K562 (cell line): ENCODE results near the gene DPM2. TPM values are rescaled to one million over a fixed set of nuclear protein-coding genes. Genes with fewer than 3 reads are reported as not detected.

Experiments used
- ATAC-seq: fragments of 200-7000 bp; cut with Tn5 transposase; 3 replicates; pipeline ENCODE4 v1.9.1; 2020; ENCODE audit warnings: moderate library complexity
- BruUV-seq: library from RNA; stranded (reverse); fragments of 400-500 nt; replicated peaks from 2 replicates; lab custom pipeline; 2021; lab: Mats Ljungman, UMichigan
- CTCF ChIA-PET: fragments of 300-600 bp; formaldehyde crosslinking; extraction: SDS; loops from one replicate; lab custom pipeline; 2021; ENCODE audit warnings: low intra/inter-chr PET ratio; lab: Yijun Ruan, JAX
- POLR2A ChIA-PET: fragments of 300-600, 350-650 bp; sonication (Branson Sonifier 250); formaldehyde crosslinking; extraction: SDS; loops from one replicate; lab custom pipeline; 2021; ENCODE audit warnings: antibody characterized with exemption, inconsistent platforms; lab: Yijun Ruan, JAX
- DNase-seq, 4 experiments: peaks; one replicate each; pipeline versions ENCODE4 v3.0.0 to v3.0.0-alpha.2; 2011 to 2018; ENCODE audit warnings: low spot score in 3 of 4, mixed read lengths in 3 of 4; ENCODE audit errors: extremely low read depth in 1 of 4
- FAIRE-seq: peaks from 2 replicates; lab custom pipeline; 2011; peaks lifted over from hg19 to GRCh38; lab: Jason Lieb, UNC
- H2AFZ ChIP-seq: 2 replicates; pipeline ENCODE4 v1.6.0; 2011; ENCODE audit warnings: low read depth, low read length, control low read depth, inconsistent platforms
- H3K27ac ChIP-seq: fragments of 200-600 bp; 3 replicates; pipeline ENCODE4 v1.8.0; 2011; ENCODE audit warnings: low read depth, mild to moderate bottlenecking, control low read depth, inconsistent platforms, low read length, moderate library complexity, mixed read lengths; ENCODE audit errors: extremely low read depth
- H3K27me3 ChIP-seq, 2 experiments: fragments of 300-600 bp in 1 of 2; 2 replicates in 1 of 2; 3 replicates in 1 of 2; pipeline versions ENCODE4 v1.6.0 to v1.8.0; 2011; ENCODE audit warnings: inconsistent platforms in 2 of 2, low read length in 2 of 2, mild to moderate bottlenecking in 1 of 2, mixed read lengths in 1 of 2, moderate library complexity in 1 of 2; ENCODE audit not compliant: control insufficient read depth in 2 of 2, insufficient read depth in 2 of 2
- H3K36me3 ChIP-seq: fragments of 300-600 bp; 3 replicates; pipeline ENCODE4 v1.8.0; 2011; ENCODE audit warnings: mild to moderate bottlenecking, low read length, inconsistent platforms; ENCODE audit not compliant: control insufficient read depth, insufficient read depth
- H3K4me1 ChIP-seq, 2 experiments: fragments of 200-600 bp in 1 of 2; replicated peaks in 1 of 2; 2 replicates in 1 of 2; 3 replicates in 1 of 2; pipeline versions ENCODE4 v1.5.1 to v1.8.0; 2011; ENCODE audit warnings: inconsistent platforms in 2 of 2, low read length in 2 of 2, mild to moderate bottlenecking in 1 of 2, mixed read lengths in 1 of 2, moderate library complexity in 1 of 2; ENCODE audit not compliant: control insufficient read depth in 2 of 2, insufficient read depth in 2 of 2
- H3K4me2 ChIP-seq: 2 replicates; pipeline ENCODE4 v1.6.1; 2011; ENCODE audit warnings: low read length, control low read depth, inconsistent platforms, mixed read lengths; ENCODE audit not compliant: insufficient read depth
- H3K4me3 ChIP-seq: fragments of 200-600 bp; sonication (generic), shearing (Covaris generic); 2 replicates; pipeline ENCODE4 v1.5.1; 2016; ENCODE audit warnings: control low read depth, inconsistent platforms
- H3K79me2 ChIP-seq: fragments of 200-600 bp; 3 replicates; pipeline ENCODE4 v1.8.0; 2011; ENCODE audit warnings: low read length, inconsistent platforms; ENCODE audit not compliant: control insufficient read depth, insufficient read depth
- H3K9ac ChIP-seq, 2 experiments: 2 replicates each; pipeline versions ENCODE4 v1.6.0 to v1.6.1; 2011; ENCODE audit warnings: low read depth in 2 of 2, low read length in 2 of 2, control low read depth in 1 of 2, inconsistent platforms in 1 of 2, mild to moderate bottlenecking in 1 of 2, mixed read lengths in 1 of 2; ENCODE audit not compliant: insufficient read depth in 1 of 2
- H3K9me1 ChIP-seq: one replicate; pipeline ENCODE4 v1.6.0; 2011; ENCODE audit warnings: inconsistent platforms, mild to moderate bottlenecking, low read length, moderate library complexity; ENCODE audit not compliant: control insufficient read depth, insufficient read depth
- H3K9me3 ChIP-seq: replicated peaks from 2 replicates; pipeline ENCODE4 v1.5.1; 2011; ENCODE audit warnings: low read depth, low read length, inconsistent platforms; ENCODE audit not compliant: control insufficient read depth, insufficient read depth
- H4K20me1 ChIP-seq: replicated peaks from 2 replicates; pipeline ENCODE4 v1.6.1; 2011; ENCODE audit warnings: low read length, inconsistent platforms, mixed read lengths; ENCODE audit not compliant: control insufficient read depth, insufficient read depth
- BCOR ChIP-seq: fragments of 450-650 bp; IDR thresholded peaks from 2 replicates; pipeline ENCODE4 v1.6.1; 2016
- NBN ChIP-seq: fragments of 450-650 bp; IDR thresholded peaks from 2 replicates; pipeline ENCODE4 v1.6.1; 2016; ENCODE audit warnings: low read depth, mild to moderate bottlenecking
- NFIC ChIP-seq: fragments of 450-650 bp; IDR thresholded peaks from 2 replicates; pipeline ENCODE4 v1.6.1; 2017; ENCODE audit warnings: mild to moderate bottlenecking, inconsistent platforms
- NR4A1 ChIP-seq, 2 experiments: fragments of 250-450 bp in 1 of 2; fragments of 450-650 bp in 1 of 2; sonication (Bioruptor Pico) in 1 of 2; IDR thresholded peaks; 2 replicates each; pipeline versions ENCODE4 v1.4.0 to v1.6.1; 2016 to 2020; ENCODE audit warnings: mild to moderate bottlenecking in 2 of 2, missing compliant biosample characterization in 1 of 2, missing genetic modification characterization in 1 of 2, moderate library complexity in 1 of 2
- SMARCA5 ChIP-seq: fragments of 450-650 bp; IDR thresholded peaks from 2 replicates; pipeline ENCODE4 v1.6.1; 2016
- SRSF3 ChIP-seq: fragments of 200-400 bp; formaldehyde crosslinking; IDR thresholded peaks from 2 replicates; pipeline ENCODE4 v1.6.1; 2016; ENCODE audit warnings: mild to moderate bottlenecking, low read length, moderate library complexity; ENCODE audit not compliant: insufficient read depth
- ZFP36 ChIP-seq: fragments of 150-350 bp; IDR thresholded peaks from 2 replicates; pipeline ENCODE4 v1.6.1; 2018; ENCODE audit warnings: low read length, low read depth; ENCODE audit not compliant: partially characterized antibody
- ZNF436 ChIP-seq: fragments of 250-450, 450-650 bp; sonication (Bioruptor Pico); formaldehyde crosslinking; IDR thresholded peaks from 2 replicates; pipeline ENCODE4 v1.7.0; 2020; ENCODE audit warnings: mild to moderate bottlenecking
- WGBS: fragments of 100-300 bp; shearing (Covaris generic); methylation state at CpG from one replicate; pipeline ENCODE4 v1.1.6; 2016; ENCODE audit warnings: low coverage, mixed read lengths; ENCODE audit not compliant: insufficient coverage; ENCODE audit errors: missing lambda C conversion rate; 5-methylcytosine and 5-hydroxymethylcytosine counted together
- in situ Hi-C: fragments of 300-500 bp; cut with MboI; formaldehyde crosslinking; loops from 4 replicates; pipeline ENCODE4 v1.15.0; 2018; ENCODE audit warnings: inconsistent platforms, mixed read lengths
- intact Hi-C: fragments of 100-400 bp; cut with micrococcal nuclease; formaldehyde crosslinking; loops from 2 replicates; pipeline ENCODE4 v1.14.2; 2022
- polyA plus RNA-seq, 8 experiments: library from polyadenylated mRNA; depleted of rRNA in 4 of 8; stranded (reverse) in 5 of 8; unstranded in 3 of 8; fragments of >200 nt; fragmentation: Nextera tagmentation in 2 of 8; fragmentation: Illumina TruSeq in 1 of 8; extraction: Ambion mirVana in 2 of 8; extraction: Trizol in 1 of 8; gene quantifications; 2 replicates each; pipeline versions ENCODE4 v1.2.1 to v1.2.3, GENCODE V29; 2011 to 2014; ENCODE audit warnings: inconsistent platforms in 1 of 8, missing spikeins in 1 of 8
- total RNA-seq, 7 experiments: library from RNA; depleted of rRNA in 6 of 7; stranded (reverse); fragments of >200 nt in 6 of 7; fragmentation: Illumina TruSeq in 2 of 7; extraction: Trizol in 2 of 7; gene quantifications; 2 replicates each; pipeline versions ENCODE4 v1.2.1 to v1.2.3, GENCODE V29; 2011 to 2021; ENCODE audit warnings: low replicate concordance in 1 of 7

Gene DPM2
- total and polyA plus RNA-seq, 9 of the 15 experiments (the other 6 are each of a cell fraction or from before 2014, with no cell fraction given) = 43.5 to 126 (median 71.1) TPM

GRCh38 chr9:127971357-127972235 is 33.9 kb upstream of the DPM2 start:
- intact Hi-C loops = no loop called here
- no peak for ATAC-seq
- CTCF ChIA-PET = no interaction called here
- H3K4me1 ChIP-seq = peaks cover 29 to 82% of the 10 kb centered on the region in 2 experiments
- in situ Hi-C loops = no loop called here
- peaks cover 79% of the 10 kb centered on the region for H3K79me2 ChIP-seq
- H2AFZ ChIP-seq = no peak overlapping the region
- BruUV-seq = no TSS peak
- no peaks in the 10 kb centered on the region for H3K9me3 ChIP-seq
- POLR2A ChIA-PET = interaction anchor here (0.5 to 2.1 kb wide), 3 partner anchors 9 to 30 kb away, joined by 3 to 8 read pairs (median 3); partner anchors contain the start of gene EEIG1
- no peaks in the 10 kb centered on the region for H3K27me3 ChIP-seq
- no peak overlapping the region for H3K4me3 ChIP-seq
- DNase-seq = no peak
- H3K4me2 ChIP-seq = no peak overlapping the region
- TF ChIP-seq NR4A1 (CRISPR knock-in tag; IDR thresholded peaks at IDR 0.05) (no peak), NR4A1 (tag; IDR thresholded peaks at IDR 0.05) (no peak), ZFP36 (peak; percentile 97), BCOR (peak; percentile 36; the same call in 1 of the 2 replicates), ZNF436 (CRISPR knock-in tag) (peak; percentile 68; the same call in 1 of the 2 replicates), SRSF3 (no peak), NFIC (peak; percentile 79), SMARCA5 (peak; percentile 86; the same call in 1 of the 2 replicates), NBN (no peak)
- peaks cover 6% of the 10 kb centered on the region; the same call in 1 of the 3 replicates for H3K36me3 ChIP-seq
- peak overlapping the region in 1 of 2 experiments; percentile 82; a peak in 2 of 4 replicates for H3K9ac ChIP-seq
- H4K20me1 ChIP-seq = peaks cover 40% of the 10 kb centered on the region
- 54% methylated on average over 18 of the region's 20 CpGs for WGBS
- no peaks in the 10 kb centered on the region for H3K9me1 ChIP-seq
- no peak overlapping the region for H3K27ac ChIP-seq
- FAIRE-seq = no peak
